HL-60/S4 treated with retinoic acid at 250 ng/mL for 4 days and 3 days (cell line): Measurements from ENCODE around the gene DPP10.

ENCODE experiments used
- in situ Hi-C: fragments of 300-500 bp; cut with MboI; formaldehyde crosslinking; loops from 2 replicates; pipeline ENCODE4 v1.7.0; 2022; ENCODE audit warnings: low sequenced_read_pairs

The DPP10 gene

DNA sequence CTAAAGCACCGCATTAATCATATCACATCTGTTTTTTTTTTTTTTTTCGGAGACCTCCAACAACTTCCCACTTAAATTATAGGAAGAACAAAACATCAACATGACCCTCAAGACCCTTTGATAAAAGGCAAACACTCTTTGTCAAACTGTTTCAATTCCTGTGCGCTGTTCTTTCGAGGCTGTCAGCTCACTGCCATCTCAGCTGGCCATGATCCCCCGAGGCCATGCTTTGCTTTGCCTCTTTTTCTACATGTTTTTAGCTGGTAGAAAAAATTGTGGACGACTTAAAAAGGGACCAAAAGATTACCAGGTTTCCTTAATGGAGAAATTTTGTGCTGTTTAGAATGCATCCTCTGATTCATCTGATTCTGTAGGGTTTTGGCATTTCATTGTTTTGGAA, 138.2 kb downstream of the DPP10 start:
- in situ Hi-C loops = no loop called here

- in situ Hi-C loops = no loop called here
Measured at GRCh38 chr2:114598329-114598728, 155.9 kb downstream of the DPP10 start.

- in situ Hi-C loops = no loop called here
Measured at GRCh38 chr2:114609203-114609602, 166.8 kb downstream of the DPP10 start.

GRCh38 chr2:114609801-114610200, 167.4 kb downstream of the DPP10 start:
- in situ Hi-C loops = no loop called here

- in situ Hi-C loops = no loop called here
Measured at GRCh38 chr2:114610677-114611076, 168.2 kb downstream of the DPP10 start.

DNA sequence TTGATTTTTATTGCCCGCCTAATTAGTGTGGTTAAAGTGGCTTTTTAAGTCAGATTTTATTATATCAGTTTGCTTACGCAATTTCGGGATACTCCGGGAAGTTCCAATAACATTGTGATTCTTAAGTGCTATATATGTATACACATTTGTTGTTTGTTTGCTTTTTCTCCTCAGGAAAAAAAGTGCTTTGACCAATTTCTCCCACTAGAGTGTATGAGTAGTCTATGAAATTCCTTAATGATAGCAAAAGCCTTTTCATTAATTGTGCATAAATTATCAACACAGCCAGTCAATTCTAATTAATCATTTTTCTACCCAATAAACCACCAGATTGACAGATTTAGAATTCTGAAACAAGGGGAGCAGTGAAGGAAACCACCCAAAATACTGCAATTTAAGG, 172.2 kb downstream of the DPP10 start:
- in situ Hi-C loops = no loop called here

DNA sequence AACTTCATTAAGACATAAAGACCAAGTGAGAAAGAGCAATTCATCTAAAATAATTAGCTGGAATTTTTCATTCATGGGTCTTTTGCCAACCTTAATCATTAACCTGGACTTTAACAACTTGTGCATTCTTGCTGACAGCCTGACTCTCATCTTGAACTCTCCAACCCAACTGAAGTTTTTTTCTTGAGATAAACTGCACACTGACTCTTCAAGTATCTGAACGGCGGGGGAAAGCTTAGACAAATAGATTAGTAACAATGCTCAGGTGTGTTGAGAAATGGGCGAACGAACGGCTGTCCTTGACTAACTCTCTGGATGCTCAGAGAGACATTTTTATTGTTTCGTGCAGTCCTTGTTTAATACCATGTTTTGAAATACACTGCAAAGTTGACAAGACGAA, 186.0 kb downstream of the DPP10 start:
- in situ Hi-C loops = no loop called here

GRCh38 chr2:114631146-114631545, 188.7 kb downstream of the DPP10 start:
- in situ Hi-C loops = no loop called here

DNA sequence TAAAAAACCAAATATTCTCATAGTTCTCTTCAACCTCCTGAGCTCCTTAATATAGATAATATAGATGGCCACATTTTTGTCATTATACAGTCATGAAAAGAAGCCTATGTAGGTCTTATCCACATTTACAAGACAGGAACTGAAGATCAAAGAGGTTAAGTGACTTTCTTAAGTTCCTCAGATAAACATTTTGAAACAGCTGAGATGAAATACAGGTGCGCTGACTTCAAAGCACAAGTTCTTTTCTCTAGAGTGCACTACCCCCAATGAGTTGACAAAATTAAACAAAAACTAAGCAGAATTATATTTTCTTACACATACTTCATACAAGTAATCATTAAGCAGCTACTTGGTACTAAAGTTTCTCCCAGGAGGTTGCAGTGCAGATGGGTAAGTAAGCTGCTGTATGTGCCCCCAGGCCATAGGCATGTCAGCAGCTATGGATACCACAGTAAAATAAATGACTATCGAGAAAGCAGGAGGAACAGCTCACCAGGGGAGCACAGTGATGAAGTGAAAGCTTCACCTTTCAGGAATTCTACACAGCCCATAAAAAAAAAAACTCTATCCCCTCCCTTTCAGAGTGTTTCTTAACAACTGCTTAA, 199.8 kb downstream of the DPP10 start:
- in situ Hi-C loops = no loop called here

- in situ Hi-C loops = no loop called here
Measured at GRCh38 chr2:114642988-114643553, 200.6 kb downstream of the DPP10 start.

- in situ Hi-C loops = no loop called here
Measured at GRCh38 chr2:114651933-114652332, 209.5 kb downstream of the DPP10 start.

DNA sequence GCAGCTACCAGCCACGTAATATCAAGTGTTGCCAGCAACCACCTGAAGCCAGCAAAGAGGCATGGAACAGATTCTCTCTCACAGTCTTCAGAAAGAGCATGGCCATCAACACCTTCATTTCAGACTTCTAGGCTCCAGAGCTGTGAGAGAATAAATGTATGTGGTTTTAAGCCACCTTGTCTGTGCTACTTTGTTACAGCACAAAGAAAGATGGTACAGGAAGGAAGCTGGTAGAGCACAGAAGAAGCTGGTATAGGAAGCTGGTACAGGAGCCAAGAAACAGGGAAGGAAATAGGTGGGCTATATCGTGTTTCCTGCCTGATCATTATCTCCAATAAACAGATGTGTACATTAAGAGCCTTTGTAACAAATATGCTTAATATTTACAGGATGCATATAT, 217.4 kb downstream of the DPP10 start:
- in situ Hi-C loops = no loop called here

- in situ Hi-C loops = no loop called here
Measured at GRCh38 chr2:114661971-114662939, 219.8 kb downstream of the DPP10 start.

DNA sequence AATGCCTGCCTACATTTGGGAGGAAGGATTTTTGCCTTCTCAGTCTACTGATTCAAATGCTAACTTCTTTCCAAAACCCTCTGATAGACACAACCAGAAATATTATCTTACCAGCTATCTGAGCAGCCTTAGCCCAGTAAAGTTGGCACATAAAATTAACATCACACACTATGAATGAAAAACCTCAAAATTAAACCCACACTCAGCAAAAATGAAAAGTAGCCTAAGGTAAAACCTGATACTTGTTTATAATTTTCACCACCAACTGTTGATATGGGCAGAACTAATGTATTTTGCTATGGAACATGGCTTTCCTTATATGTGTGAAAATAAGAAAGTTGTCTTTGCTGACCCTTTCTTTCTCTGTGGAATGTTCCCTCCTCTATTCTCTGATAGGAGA, 226.0 kb downstream of the DPP10 start:
- in situ Hi-C loops = no loop called here

DNA sequence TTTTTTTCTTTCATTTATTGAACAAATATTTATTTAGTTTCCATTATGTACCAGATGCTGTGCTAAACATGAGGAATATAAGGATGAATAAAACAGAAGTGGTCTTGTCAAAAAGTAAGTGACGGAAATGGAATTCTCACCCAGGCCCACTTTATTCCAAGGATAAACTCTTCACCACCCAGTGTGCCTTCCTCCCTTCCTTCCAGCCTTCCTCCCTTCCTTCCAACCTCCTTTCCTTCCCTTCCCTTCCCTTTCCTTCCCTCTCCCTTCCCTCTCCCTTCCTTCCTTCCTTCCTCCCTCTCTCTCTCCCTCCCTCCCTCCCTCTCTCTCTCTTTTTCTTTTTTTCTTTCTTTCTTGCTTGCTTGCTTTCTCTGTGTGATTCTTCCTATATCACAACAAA, 240.8 kb downstream of the DPP10 start:
- in situ Hi-C loops = no loop called here

DNA sequence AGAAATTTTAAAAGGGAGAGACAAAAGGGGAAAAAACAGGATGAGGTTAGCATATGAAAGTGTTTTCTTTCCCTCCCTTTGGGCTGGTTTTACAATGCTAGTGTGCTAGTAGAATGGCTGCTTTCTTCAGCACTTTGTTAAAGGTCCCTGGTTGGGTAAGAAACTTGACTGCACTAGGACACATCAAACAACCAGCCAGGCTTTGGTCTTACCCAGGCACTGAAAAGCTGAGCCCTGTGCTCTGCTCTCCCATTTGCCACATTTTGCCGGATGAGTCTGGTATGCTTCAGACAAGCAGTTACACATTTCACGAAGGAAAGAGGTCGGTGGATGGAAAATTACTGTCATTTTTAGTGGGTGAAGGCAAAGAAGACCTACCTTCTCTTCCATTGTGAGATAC, 242.0 kb downstream of the DPP10 start:
- in situ Hi-C loops = no loop called here

GRCh38 chr2:114685102-114685501, 242.7 kb downstream of the DPP10 start:
- in situ Hi-C loops = no loop called here

DNA sequence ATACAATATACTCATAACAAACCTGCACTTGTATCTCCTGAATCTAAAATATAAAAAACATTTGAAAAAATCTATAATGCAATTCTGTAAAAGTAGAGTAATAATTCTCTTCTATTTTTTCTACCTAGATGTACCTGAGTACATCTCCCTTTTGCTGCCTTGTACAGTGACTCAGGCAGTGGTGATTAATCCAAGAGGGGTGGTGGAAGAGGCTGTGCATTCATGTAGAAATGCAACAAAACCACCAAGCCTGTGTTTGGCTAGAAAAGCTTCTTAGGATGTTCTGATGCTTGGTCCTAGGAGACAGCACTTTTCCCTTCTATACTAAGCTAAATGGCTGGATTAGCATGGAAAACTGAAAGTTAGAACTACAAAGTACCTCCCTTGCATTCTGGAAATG, 245.8 kb downstream of the DPP10 start:
- in situ Hi-C loops = no loop called here

GRCh38 chr2:114698520-114698919, 256.1 kb downstream of the DPP10 start:
- in situ Hi-C loops = no loop called here

DNA sequence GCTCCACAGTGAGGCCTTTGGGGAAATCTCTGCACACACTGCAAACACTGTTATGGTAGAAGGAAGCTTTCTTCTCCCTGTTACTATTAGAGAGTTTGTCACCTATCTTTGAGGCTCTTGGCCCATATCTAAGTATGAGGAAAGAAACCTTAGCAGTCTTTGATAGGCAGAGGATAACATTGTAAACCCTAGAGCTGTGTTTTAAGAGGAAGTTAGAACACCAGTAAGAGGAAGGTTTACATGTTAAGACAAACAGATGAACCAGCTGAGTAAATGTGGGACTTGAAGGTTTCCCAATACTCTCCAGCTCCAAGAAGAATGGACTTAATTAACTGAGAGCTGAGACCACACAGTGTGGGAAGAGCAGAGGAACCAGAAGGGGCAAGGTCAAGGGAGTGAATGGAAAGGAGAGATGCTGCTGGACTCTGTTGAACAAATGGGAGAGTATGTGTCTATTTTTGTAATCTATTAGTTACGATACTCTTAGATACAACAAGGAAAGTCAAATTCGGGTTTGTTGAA, 257.0 kb downstream of the DPP10 start:
- in situ Hi-C loops = no loop called here

DNA sequence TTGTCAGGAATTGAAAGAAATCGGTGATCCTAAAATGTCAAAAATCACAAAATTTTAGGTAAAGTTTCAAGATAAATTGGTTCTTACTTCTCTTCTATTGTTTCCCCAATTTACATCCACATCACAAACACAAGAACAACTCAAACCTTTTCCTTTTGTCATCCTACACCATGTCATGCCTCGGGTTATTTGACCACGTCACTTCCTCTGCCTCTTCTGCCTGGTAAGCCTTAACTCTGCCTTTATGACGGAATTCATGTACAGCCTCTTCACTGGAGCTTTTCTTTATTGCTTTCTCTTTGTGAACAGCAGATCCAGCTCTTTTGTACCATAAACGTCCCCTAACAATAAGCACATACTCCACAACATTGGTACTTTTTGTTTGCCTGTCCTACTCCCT, 258.0 kb downstream of the DPP10 start:
- in situ Hi-C loops = no loop called here
